ENCODE measurements around the gene MRAS.

- no peak for TF ChIP-seq POLR2A (IDR thresholded peaks at IDR 0.05; ENCODE audit: low read length)
- no peak for TF ChIP-seq GATA1 (IDR thresholded peaks at IDR 0.05; ENCODE audit: low read depth, low read length)
These were observed 53.5 kb downstream of the MRAS start for GRCh38 chr3:138401834-138402233.

Data from erythroblast (primary cell).